T-helper 17 cell (primary cell): ENCODE measurements around the gene TMEM87B. TPM values are rescaled to one million over a fixed set of nuclear protein-coding genes. Genes with fewer than 3 reads are reported as not detected.
"Not testable (repeated sequence)": the region's sequence is repeated elsewhere in the genome, so short reads cannot be mapped to it uniquely, and the experiment has no call there.

Experiments used
- ATAC-seq: fragments of 150-1000 bp; cut with Tn5 transposase; 2 replicates; pipeline ENCODE4 v1.10.0; 2021; ENCODE audit warnings: mild to moderate bottlenecking, moderate library complexity
- DNase-seq, 3 donors: peaks; one replicate each; pipeline versions ENCODE4 v3.0.0 to v3.0.0-alpha.2; 2020 to 2021
- H3K9me3 ChIP-seq: one replicate; pipeline ENCODE4 v1.7.0; 2013; ENCODE audit warnings: low read length, mild to moderate bottlenecking; ENCODE audit not compliant: control insufficient read depth, poor library complexity, severe bottlenecking
- H3K27ac Mint-ChIP-seq: one replicate; pipeline ENCODE4 v1.8.0; 2022; ENCODE audit warnings: mild to moderate bottlenecking, moderate library complexity, mixed read lengths
- H3K27me3 Mint-ChIP-seq: one replicate; pipeline ENCODE4 v1.8.0; 2022; ENCODE audit warnings: mixed read lengths
- H3K36me3 Mint-ChIP-seq: one replicate; pipeline ENCODE4 v1.8.0; 2022; ENCODE audit warnings: low read depth, mixed read lengths
- H3K4me1 Mint-ChIP-seq: one replicate; pipeline ENCODE4 v1.8.0; 2022; ENCODE audit warnings: mild to moderate bottlenecking, mixed read lengths
- H3K4me3 Mint-ChIP-seq: one replicate; pipeline ENCODE4 v1.8.0; 2022; ENCODE audit warnings: mild to moderate bottlenecking, moderate library complexity, mixed read lengths
- total RNA-seq, 4 donors: library from RNA in 2 of 4; stranded (reverse) in 2 of 4; gene quantifications; one replicate each; pipeline ENCODE4 v1.2.3 and lab custom pipeline; 2022 to 2026

The TMEM87B gene
- total RNA-seq, 2 donors from 2014 or later, result 16.3 to 23.1 TPM

DNA sequence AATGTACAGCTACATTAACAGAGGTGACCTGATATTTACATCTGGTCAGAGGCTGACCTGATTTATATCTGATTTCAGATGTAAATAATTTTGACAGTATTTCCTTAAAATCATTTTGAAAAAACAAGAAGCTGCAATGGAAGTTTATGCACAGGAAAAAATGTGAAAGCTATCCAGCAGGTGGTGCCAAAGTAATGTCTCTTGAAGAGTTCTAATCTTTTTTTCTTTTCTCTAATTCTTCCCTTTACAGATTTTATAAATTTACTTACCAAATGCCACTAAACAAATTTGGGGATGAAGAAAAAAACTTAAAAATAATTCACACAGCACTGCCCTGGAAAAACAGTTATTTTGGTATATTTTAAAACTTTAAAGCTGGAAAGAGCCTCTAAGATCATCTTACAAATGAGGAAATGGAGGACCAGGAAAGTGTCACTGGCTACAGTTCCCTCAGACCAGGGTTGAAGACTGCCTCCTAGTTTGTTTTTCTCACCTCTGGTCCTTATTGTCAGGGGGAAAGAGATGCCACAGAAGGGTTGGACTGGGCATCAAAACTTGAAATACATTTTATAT, 66.7 kb downstream of the TMEM87B start:
- DNase-seq (peak in 1 of 3 donors; percentile 21), ATAC-seq (peak; percentile 36)
- Mint-ChIP-seq H3K4me3 (no peak overlapping the region), H3K4me1 (peaks cover 2% of the 10 kb centered on the region), H3K27me3 (no peaks in the 10 kb centered on the region), H3K27ac (no peak overlapping the region), H3K36me3 (peaks cover 5% of the 10 kb centered on the region)
- no peaks in the 10 kb centered on the region for H3K9me3 ChIP-seq

DNA sequence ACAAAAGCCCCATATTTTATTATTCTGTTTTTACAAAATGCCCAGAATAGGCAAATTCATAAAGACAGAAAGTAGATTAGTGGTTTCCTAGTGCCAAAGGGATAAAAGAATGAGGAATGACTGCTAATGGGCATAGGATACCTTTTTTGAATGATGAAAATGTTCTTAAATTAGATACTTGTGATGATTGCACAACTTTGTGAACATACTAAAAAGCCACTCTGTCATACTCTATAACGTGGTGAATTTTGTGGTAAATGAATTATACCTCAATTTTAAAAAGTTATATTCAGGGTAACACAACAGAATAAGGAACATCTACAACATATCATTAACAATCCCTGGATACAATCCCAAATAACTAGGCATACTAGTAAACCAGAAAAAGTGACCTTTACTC, 74.0 kb downstream of the TMEM87B start:
- H3K27me3 Mint-ChIP-seq, result no peaks in the 10 kb centered on the region
- no peak overlapping the region for H3K27ac Mint-ChIP-seq
- H3K4me1 Mint-ChIP-seq, result peaks cover 2% of the 10 kb centered on the region
- ATAC-seq (no peak), DNase-seq (no peak)
- H3K4me3 Mint-ChIP-seq, result no peak overlapping the region
- no peaks in the 10 kb centered on the region for H3K36me3 Mint-ChIP-seq
- no peaks in the 10 kb centered on the region for H3K9me3 ChIP-seq

DNA sequence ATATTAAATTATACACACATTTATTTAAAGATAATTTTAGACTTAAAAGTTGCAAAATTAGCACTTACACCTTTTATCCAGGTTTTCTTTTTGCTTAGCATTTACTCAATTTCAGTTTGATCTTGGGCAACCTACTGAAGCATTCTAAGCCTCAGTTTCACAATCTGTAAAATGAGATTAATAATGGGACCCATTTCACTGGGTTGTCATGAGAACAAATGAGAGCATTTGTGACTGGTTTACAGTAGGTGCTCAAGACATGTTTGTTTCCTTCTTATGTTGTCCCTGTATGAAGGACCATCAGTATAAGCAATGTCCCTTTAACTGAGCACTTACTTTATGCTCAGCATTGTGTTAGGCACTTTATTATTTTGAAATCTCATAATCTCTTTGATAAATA, 78.3 kb downstream of the TMEM87B start:
- no peak overlapping the region for H3K27ac Mint-ChIP-seq
- no peak overlapping the region for H3K4me3 Mint-ChIP-seq
- DNase-seq (no peak), ATAC-seq (no peak)
- peaks cover 10% of the 10 kb centered on the region for H3K4me1 Mint-ChIP-seq
- peaks cover 2% of the 10 kb centered on the region for H3K36me3 Mint-ChIP-seq
- peaks cover 18% of the 10 kb centered on the region for H3K27me3 Mint-ChIP-seq
- H3K9me3 ChIP-seq, result no peaks in the 10 kb centered on the region

DNA sequence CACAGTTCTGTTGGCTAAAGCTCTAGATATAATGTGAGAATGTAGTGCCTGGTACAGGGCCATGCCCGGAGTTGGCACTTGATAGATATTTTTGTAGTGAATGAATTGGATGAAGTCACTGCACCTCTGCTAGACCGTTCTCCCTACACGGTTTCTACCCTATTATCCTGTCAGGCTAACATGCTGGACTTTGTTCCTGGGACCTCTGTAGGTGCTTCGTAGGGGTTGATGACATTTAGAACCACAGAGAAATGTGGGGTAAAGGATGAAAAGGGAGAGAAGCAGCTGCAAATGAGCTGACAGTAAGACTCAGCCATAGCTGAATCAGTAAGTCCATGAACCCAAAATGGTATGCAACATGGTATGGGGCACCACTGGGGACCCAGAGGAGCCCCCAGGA, 79.1 kb downstream of the TMEM87B start:
- peaks cover 10% of the 10 kb centered on the region for H3K4me1 Mint-ChIP-seq
- no peak overlapping the region for H3K4me3 Mint-ChIP-seq
- no peaks in the 10 kb centered on the region for H3K9me3 ChIP-seq
- H3K36me3 Mint-ChIP-seq, result peaks cover 2% of the 10 kb centered on the region
- DNase-seq, result no peak
- ATAC-seq, result no peak
- H3K27me3 Mint-ChIP-seq, result peaks cover 18% of the 10 kb centered on the region
- no peak overlapping the region for H3K27ac Mint-ChIP-seq

DNA sequence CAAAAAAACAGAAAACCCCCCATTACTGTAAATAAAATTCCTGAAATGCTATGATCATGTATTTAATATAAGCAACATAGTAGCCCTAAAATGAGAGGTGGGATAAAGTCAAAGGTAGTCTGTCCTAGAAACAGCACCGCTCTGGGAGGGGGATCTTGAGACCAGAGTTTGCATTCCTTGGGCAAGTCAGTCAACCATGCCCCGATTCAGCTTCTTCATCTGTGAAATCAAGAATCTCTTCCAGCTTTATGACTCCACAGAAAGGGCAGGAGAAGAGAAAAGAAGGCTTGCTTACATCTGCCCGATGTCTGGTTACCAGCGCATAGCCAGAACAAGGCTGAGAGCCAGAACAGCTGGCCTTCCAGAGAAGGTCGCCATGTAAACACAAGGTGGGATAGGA, 81.0 kb downstream of the TMEM87B start:
- no peaks in the 10 kb centered on the region for H3K9me3 ChIP-seq
- peaks cover 11% of the 10 kb centered on the region for H3K4me1 Mint-ChIP-seq
- no peak for DNase-seq
- peaks cover 2% of the 10 kb centered on the region for H3K36me3 Mint-ChIP-seq
- H3K27ac Mint-ChIP-seq, result no peak overlapping the region
- ATAC-seq, result no peak
- H3K27me3 Mint-ChIP-seq, result peaks cover 26% of the 10 kb centered on the region
- H3K4me3 Mint-ChIP-seq, result no peak overlapping the region

DNA sequence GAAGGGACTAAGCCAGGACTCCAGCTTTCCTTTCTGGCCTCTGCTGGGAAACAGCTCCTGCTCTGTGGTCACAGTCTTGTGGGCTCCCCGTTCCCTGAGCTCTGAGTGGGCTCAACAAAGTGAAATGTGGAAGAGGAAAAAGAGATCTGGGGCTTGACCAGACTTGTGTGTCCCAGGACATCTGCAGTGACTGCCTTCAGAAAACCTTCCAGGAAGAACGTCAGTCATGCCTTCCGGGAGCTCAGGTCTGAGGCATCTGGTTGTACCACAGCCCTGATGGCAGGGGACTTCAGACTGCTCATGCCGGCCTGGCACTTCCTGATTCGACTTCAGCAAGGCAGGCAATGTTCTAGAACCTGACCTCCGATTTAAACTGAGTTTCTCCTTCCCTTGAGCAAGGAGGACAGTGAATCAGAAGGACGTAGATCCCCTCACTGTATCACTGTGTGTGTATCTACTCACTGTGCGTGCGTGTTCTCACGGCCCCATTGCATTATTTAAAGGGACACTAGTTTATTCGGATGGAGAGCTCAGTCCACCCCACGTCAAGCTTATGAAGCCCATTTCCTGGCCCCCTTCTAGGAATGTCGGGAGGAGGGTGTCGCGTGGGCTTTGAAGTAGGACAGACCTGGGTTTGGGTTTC, 82.6 kb downstream of the TMEM87B start:
- H3K9me3 ChIP-seq, result no peaks in the 10 kb centered on the region
- H3K4me3 Mint-ChIP-seq, result peak overlapping the region; percentile 83
- ATAC-seq, result peak; percentile 61
- H3K4me1 Mint-ChIP-seq, result peaks cover 11% of the 10 kb centered on the region
- peaks cover 33% of the 10 kb centered on the region for H3K27me3 Mint-ChIP-seq
- DNase-seq, result no peak
- H3K36me3 Mint-ChIP-seq, result peaks cover 2% of the 10 kb centered on the region
- H3K27ac Mint-ChIP-seq, result peak overlapping the region; percentile 67

DNA sequence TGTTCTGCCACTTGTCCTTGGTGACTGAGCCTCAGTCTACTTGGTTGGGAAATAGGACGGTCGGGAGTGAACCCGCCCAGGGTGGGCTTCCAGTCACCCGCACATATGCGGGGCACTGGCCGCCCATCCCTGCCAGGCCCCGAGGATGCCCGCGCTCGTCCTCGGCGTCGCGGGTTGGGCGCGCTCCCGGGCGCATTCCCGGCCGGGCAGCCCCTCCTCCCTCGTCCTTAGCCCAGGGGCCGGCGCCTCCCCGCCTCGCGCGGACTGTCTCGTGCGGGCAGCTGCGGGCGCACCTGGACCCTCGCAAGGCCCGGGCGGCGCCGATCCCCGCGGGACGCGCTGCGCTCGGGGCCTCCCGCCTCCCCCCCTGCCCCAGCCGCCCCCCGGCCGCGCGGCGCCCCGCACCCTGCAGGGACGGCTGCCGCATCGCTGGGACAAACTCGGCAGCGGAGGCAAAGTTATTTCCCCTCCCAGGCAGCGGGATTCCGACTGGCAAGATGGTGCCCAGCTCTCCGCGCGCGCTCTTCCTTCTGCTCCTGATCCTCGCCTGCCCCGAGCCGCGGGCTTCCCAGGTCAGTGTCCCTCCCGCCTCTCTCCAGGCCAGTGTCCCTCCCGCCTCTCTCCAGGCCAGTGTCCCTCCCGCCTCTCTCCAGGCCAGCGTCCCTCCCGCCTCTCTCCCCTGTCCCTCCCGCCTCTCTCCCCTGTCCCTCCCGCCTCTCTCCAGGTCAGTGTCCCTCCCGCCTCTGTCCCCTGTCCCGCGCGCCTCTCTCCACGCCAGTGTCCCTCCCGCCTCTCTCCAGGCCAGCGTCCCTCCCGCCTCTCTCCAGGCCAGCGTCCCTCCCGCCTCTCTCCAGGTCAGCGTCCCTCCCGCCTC, 83.3 kb downstream of the TMEM87B start, which contains the start of gene FBLN7:
Gene FBLN7 (plus strand): TSS at position 227 of the 874 bp plus-strand sequence. CDS start 271 bp downstream, at position 498.
- H3K27me3 Mint-ChIP-seq, result peaks cover 37% of the 10 kb centered on the region
- peaks cover 11% of the 10 kb centered on the region for H3K4me1 Mint-ChIP-seq
- H3K4me3 Mint-ChIP-seq, result peak within 1 kb of the TSS; percentile 83
- no peaks in the 10 kb centered on the region for H3K9me3 ChIP-seq
- H3K36me3 Mint-ChIP-seq, result peaks cover 2% of the 10 kb centered on the region
- peak within 1 kb of the TSS; percentile 67 for H3K27ac Mint-ChIP-seq
- DNase-seq (no peak), ATAC-seq (no peak)

DNA sequence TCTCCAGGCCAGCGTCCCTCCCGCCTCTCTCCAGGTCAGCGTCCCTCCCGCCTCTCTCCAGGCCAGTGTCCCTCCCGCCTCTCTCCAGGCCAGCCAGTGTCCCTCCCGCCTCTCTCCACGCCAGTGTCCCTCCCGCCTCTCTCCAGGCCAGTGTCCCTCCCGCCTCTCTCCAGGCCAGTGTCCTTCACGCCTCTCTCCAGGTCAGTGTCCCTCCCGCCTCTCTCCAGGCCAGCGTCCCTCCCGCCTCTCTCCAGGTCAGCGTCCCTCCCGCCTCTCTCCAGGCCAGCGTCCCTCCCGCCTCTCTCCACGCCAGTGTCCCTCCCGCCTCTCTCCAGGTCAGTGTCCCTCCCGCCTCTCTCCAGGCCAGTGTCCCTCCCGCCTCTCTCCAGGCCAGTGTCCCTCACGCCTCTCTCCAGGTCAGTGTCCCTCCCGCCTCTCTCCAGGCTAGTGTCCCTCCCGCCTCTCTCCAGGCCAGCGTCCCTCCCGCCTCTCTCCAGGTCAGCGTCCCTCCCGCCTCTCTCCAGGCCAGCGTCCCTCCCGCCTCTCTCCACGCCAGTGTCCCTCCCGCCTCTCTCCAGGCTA, 84.1 kb downstream of the TMEM87B start:
- H3K36me3 Mint-ChIP-seq, H3K27ac Mint-ChIP-seq, ATAC-seq, DNase-seq, H3K9me3 ChIP-seq: not testable (repeated sequence)
- Mint-ChIP-seq H3K4me3 (peak overlapping the region; percentile 79), H3K4me1 (peaks cover 11% of the 10 kb centered on the region), H3K27me3 (peaks cover 37% of the 10 kb centered on the region)

DNA sequence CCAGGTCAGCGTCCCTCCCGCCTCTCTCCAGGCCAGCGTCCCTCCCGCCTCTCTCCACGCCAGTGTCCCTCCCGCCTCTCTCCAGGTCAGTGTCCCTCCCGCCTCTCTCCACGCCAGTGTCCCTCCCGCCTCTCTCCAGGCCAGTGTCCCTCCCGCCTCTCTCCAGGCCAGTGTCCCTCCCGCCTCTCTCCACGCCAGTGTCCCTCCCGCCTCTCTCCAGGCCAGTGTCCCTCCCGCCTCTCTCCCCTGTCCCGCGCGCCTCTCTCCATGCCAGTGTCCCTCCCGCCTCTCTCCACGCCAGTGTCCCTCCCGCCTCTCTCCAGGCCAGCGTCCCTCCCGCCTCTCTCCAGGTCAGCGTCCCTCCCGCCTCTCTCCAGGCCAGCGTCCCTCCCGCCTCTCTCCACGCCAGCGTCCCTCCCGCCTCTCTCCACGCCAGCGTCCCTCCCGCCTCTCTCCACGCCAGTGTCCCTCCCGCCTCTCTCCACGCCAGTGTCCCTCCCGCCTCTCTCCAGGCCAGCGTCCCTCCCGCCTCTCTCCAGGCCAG, 84.7 kb downstream of the TMEM87B start:
- DNase-seq, H3K27ac Mint-ChIP-seq, H3K36me3 Mint-ChIP-seq, ATAC-seq, H3K9me3 ChIP-seq: not testable (repeated sequence)
- H3K4me1 Mint-ChIP-seq, result peaks cover 11% of the 10 kb centered on the region
- H3K27me3 Mint-ChIP-seq, result peaks cover 37% of the 10 kb centered on the region
- peak overlapping the region; percentile 49 for H3K4me3 Mint-ChIP-seq

DNA sequence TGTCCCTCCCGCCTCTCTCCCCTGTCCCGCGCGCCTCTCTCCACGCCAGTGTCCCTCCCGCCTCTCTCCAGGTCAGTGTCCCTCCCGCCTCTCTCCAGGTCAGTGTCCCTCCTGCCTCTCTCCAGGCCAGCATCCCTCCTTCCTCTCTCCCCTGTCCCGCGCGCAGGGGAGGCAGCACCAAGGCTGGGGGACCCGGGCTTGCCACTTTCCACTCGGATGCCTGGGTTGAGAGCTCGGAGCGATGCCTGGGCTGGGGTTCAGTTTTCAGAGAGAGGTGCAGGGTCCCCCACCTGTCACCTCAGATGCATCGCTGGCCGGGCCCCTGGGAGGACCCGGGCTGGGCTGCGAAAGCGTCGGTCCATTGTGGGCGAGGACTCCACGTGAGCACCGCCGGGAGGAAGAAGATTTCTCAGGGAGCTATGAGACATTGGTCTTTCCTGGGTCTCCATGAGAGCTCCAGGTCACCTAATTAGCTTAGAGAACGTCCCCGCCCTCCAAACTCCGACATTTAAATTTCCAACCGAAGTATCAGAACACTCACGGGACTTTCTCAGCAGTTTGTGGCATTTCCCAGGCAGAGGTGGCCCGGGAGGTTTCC, 85.2 kb downstream of the TMEM87B start:
- peaks cover 11% of the 10 kb centered on the region for H3K4me1 Mint-ChIP-seq
- H3K27ac Mint-ChIP-seq, result no peak overlapping the region
- no peaks in the 10 kb centered on the region for H3K9me3 ChIP-seq
- H3K4me3 Mint-ChIP-seq, result peak overlapping the region; percentile 49
- no peak for ATAC-seq
- no peak for DNase-seq
- peaks cover 2% of the 10 kb centered on the region for H3K36me3 Mint-ChIP-seq
- peaks cover 37% of the 10 kb centered on the region for H3K27me3 Mint-ChIP-seq

DNA sequence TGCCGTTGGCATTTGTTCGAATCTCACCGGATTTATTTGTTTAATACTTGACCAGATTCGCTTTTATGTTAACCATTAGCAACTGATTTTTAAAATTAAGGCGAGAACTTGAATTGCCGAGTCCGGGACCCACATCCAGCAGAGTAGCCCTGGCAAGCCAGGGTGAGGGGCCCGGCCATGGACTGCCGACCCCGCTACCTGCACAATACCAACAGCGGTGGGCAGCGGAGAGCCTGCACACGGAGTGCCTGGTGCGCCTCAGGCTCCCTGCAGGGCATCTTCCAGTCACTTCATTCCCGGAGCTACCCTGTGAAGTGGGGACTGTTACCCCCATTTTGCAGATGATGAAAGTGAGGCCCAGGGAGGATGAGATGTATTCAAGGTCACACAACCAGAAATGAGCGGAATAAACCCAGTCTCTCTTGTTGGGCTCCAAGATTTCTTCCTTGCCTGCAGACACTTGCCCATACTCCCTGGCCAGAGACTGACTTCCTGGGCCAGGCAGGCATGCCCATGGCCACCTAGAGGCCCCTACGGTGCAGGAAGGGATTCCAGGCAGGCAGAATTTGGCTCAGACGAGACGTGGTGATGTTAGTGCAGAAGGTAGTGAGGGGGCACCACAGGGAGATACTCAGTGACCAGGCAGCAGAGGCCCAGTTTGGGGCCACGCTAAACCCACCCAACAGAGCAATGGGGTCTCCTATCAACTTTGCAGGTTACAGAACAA, 86.0 kb downstream of the TMEM87B start:
- DNase-seq, result no peak

DNA sequence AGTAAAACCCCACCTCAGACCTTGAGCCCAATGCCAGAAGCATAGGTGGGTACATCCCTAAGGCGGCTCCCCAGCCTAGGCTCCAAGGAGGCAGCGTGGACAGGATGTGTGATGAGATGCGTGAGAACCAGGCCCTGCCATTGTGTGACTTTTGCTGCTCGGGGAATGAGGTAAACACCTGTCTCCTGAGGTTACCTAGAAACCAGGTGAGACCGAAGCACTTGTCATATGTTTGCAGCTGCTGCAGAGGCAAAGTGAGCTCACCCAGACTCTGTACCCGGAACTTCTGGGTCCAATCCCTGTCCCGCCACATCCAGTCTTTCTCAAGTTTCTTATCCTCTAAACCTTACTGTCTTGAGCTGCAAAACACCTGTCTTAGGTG, 86.5 kb downstream of the TMEM87B start:
- Mint-ChIP-seq H3K4me3 (no peak overlapping the region), H3K27me3 (peaks cover 30% of the 10 kb centered on the region), H3K27ac (no peak overlapping the region), H3K4me1 (peaks cover 11% of the 10 kb centered on the region), H3K36me3 (no peaks in the 10 kb centered on the region)
- DNase-seq (no peak), ATAC-seq (no peak)
- H3K9me3 ChIP-seq, result no peaks in the 10 kb centered on the region

More for the DNA sequence above, 86.0 kb downstream of the TMEM87B start:
- Mint-ChIP-seq H3K27ac (no peak overlapping the region), H3K4me1 (peaks cover 11% of the 10 kb centered on the region), H3K27me3 (peaks cover 35% of the 10 kb centered on the region), H3K4me3 (no peak overlapping the region), H3K36me3 (peaks cover 2% of the 10 kb centered on the region)
- ATAC-seq, result no peak
- H3K9me3 ChIP-seq, result no peaks in the 10 kb centered on the region
